Transverse colon (tissue), 4 donors: ENCODE results near the gene STMN1. TPM values are rescaled to one million over a fixed set of nuclear protein-coding genes. Genes with fewer than 3 reads are reported as not detected.

Source experiments
- DNase-seq: peaks from one replicate; pipeline ENCODE4 v3.0.0-alpha.2; 2019
- H3K27ac ChIP-seq, 4 donors: fragments of 200-600 bp; sonication (generic); 2 replicates each; pipeline ENCODE4 v1.5.1; 2016 to 2018; ENCODE audit warnings: inconsistent platforms in 4 of 4
- H3K27me3 ChIP-seq: fragments of 200-600 bp; sonication (generic); 2 replicates; pipeline ENCODE4 v1.5.1; 2017; ENCODE audit warnings: inconsistent platforms
- H3K36me3 ChIP-seq, 4 donors: fragments of 200-600 bp; sonication (generic); 2 replicates each; pipeline ENCODE4 v1.5.1; 2017 to 2019; ENCODE audit warnings: inconsistent platforms in 4 of 4
- H3K4me1 ChIP-seq, 4 donors: fragments of 200-600 bp; sonication (generic); 2 replicates each; pipeline ENCODE4 v1.5.1; 2017 to 2020; ENCODE audit warnings: inconsistent platforms in 4 of 4
- H3K4me3 ChIP-seq, 4 donors: fragments of 200-600 bp; sonication (generic); 1 replicate in 1 of 4; 2 replicates in 3 of 4; pipeline versions ENCODE4 v1.5.1 to v1.6.1; 2017 to 2019; ENCODE audit warnings: inconsistent platforms in 4 of 4
- H3K9me3 ChIP-seq, 2 donors: fragments of 200-600 bp; sonication (generic); 2 replicates each; pipeline ENCODE4 v1.5.1; 2017 to 2019; ENCODE audit warnings: inconsistent platforms in 2 of 2
- CTCF ChIP-seq, 5 experiments: fragments of 200-600 bp in 3 of 5; fragments of 450-650 bp in 2 of 5; sonication (generic) in 3 of 5; IDR thresholded peaks; 1 replicate in 2 of 5; 2 replicates in 3 of 5; pipeline ENCODE4 v1.5.1; 2016 to 2017; ENCODE audit warnings: antibody characterized with exemption in 5 of 5, inconsistent platforms in 3 of 5, mild to moderate bottlenecking in 2 of 5, moderate library complexity in 1 of 5
- EP300 ChIP-seq: sonication (generic); formaldehyde crosslinking; IDR thresholded peaks from one replicate; pipeline ENCODE4 v1.6.1; 2017; ENCODE audit warnings: antibody characterized with exemption, low read depth
- POLR2A ChIP-seq: fragments of 450-650 bp; IDR thresholded peaks from one replicate; pipeline ENCODE4 v1.6.1; 2016; ENCODE audit warnings: antibody characterized with exemption, mild to moderate bottlenecking, moderate library complexity
- POLR2AphosphoS5 ChIP-seq, 3 donors: sonication (generic); formaldehyde crosslinking; IDR thresholded peaks; one replicate each; pipeline ENCODE4 v1.6.1; 2016; ENCODE audit warnings: antibody characterized with exemption in 3 of 3
- WGBS, 2 donors: methylation state at CpG; one replicate each; pipeline ENCODE4 v1.1.5; 2018; ENCODE audit warnings: low coverage in 1 of 2; 5-methylcytosine and 5-hydroxymethylcytosine counted together
- in situ Hi-C, 4 donors: fragments of 200-750 bp; cut with MboI; loops; one replicate each; pipeline versions ENCODE4 v1.15.0 to v1.15.1; 2017; ENCODE audit warnings: low sequenced_read_pairs in 3 of 4, low pct_ligation_motif_present in 1 of 4, low pct_unique_long_range_greater_than_20kb in 1 of 4
- intact Hi-C: fragments of 100-400 bp; cut with DNase I; formaldehyde crosslinking; loops from one replicate; pipeline ENCODE4 v1.15.1; 2023; ENCODE audit warnings: low total_unique reads
- total RNA-seq, 4 donors: library from RNA; depleted of rRNA; stranded (reverse); fragments of >200 nt; gene quantifications; one replicate each; pipeline ENCODE4 v1.1.0, GENCODE V29; 2016

STMN1 gene
- total RNA-seq, 4 donors from 2014 or later: 6.4 to 24.3 (median 16.5) TPM

- Histone ChIP-seq H3K27me3 (no peaks in the 10 kb centered on the region), H3K4me3 (no peak overlapping the region), H3K9me3 (no peaks in the 10 kb centered on the region), H3K27ac (no peak overlapping the region), H3K36me3 (no peaks in the 10 kb centered on the region), H3K4me1 (peaks cover 4 to 31% (median 22%) of the 10 kb centered on the region in 4 donors)
- no peak for DNase-seq
- in situ Hi-C loops (no loop called here), intact Hi-C loops (no loop called here)
- 79 to 93% methylated on average over 2 to 25 of the region's 25 CpGs for WGBS, 2 donors
- no peak for TF ChIP-seq EP300
- TF ChIP-seq POLR2A: no peak
- no peak for TF ChIP-seq POLR2AphosphoS5 (IDR thresholded peaks at IDR 0.05)
- TF ChIP-seq CTCF (IDR thresholded peaks at IDR 0.05): no peak
Measured at GRCh38 chr1:25863486-25864262, 42.5 kb downstream of the STMN1 start.

GRCh38 chr1:25862785-25863485, 43.3 kb downstream of the STMN1 start:
- TF ChIP-seq EP300 (no peak), POLR2A (no peak), POLR2AphosphoS5 (IDR thresholded peaks at IDR 0.05) (no peak), CTCF (IDR thresholded peaks at IDR 0.05) (no peak)

GRCh38 chr1:25861316-25862286, 44.6 kb downstream of the STMN1 start:
- TF ChIP-seq POLR2AphosphoS5 (IDR thresholded peaks at IDR 0.05) (no peak), EP300 (no peak), POLR2A (no peak), CTCF (IDR thresholded peaks at IDR 0.05) (no peak)
- WGBS, 2 donors: 19 to 71% methylated on average over 5 to 16 of the region's 16 CpGs
- Histone ChIP-seq H3K27me3 (no peaks in the 10 kb centered on the region), H3K9me3 (no peaks in the 10 kb centered on the region), H3K4me3 (no peak overlapping the region), H3K4me1 (peaks cover 6 to 26% (median 17%) of the 10 kb centered on the region in 4 donors), H3K27ac (peak overlapping the region in 3 of 4 donors; percentile 21 to 88 (median 73)), H3K36me3 (no peaks in the 10 kb centered on the region)
- peak; percentile 52 for DNase-seq
- intact Hi-C loops: no loop called here
- in situ Hi-C loops: no loop called here

More at GRCh38 chr1:25862785-25863485, 43.3 kb downstream of the STMN1 start:
- intact Hi-C loops: no loop called here
- no peak for DNase-seq
- in situ Hi-C loops: no loop called here
- Histone ChIP-seq H3K9me3 (no peaks in the 10 kb centered on the region), H3K36me3 (no peaks in the 10 kb centered on the region), H3K27ac (no peak overlapping the region), H3K4me1 (peaks cover 6 to 33% (median 25%) of the 10 kb centered on the region in 4 donors), H3K27me3 (no peaks in the 10 kb centered on the region), H3K4me3 (no peak overlapping the region)
- 90 to 94% methylated on average over 4 to 20 of the region's 20 CpGs for WGBS, 2 donors
